Hematopoietic multipotent progenitor cell treated with erythropoietin and hydrocortisone succinate and interleukin-3 and kit ligand, for 4 days (in vitro differentiated cells): ENCODE data around the gene INPP5F.
"Not testable (repeated sequence)": the region's sequence is repeated elsewhere in the genome, so short reads cannot be mapped to it uniquely, and the experiment has no call there.

Experiments
- DNase-seq: peaks from one replicate; pipeline ENCODE4 v3.0.0-alpha.2; 2015

Gene INPP5F

GRCh38 chr10:119780879-119781480 is 55.1 kb downstream of the INPP5F start:
- no peak for DNase-seq

GRCh38 chr10:119781498-119781897 is 55.6 kb downstream of the INPP5F start:
- no peak for DNase-seq

- no peak for DNase-seq
Observed at GRCh38 chr10:119782981-119783664, 57.3 kb downstream of the INPP5F start.

GRCh38 chr10:119783665-119784027 is 57.8 kb downstream of the INPP5F start:
- DNase-seq, result no peak

- peak; percentile 83 for DNase-seq
Observed at GRCh38 chr10:119784340-119785067, 58.7 kb downstream of the INPP5F start.

- peak; percentile 96 for DNase-seq
Observed at GRCh38 chr10:119786117-119786769, 60.4 kb downstream of the INPP5F start.

GRCh38 chr10:119795101-119795500 is 69.3 kb downstream of the INPP5F start:
- DNase-seq, result not testable (repeated sequence)

- DNase-seq, result no peak
Observed at GRCh38 chr10:119796039-119796438, 70.2 kb downstream of the INPP5F start.

- DNase-seq, result peak; percentile 35
Observed at GRCh38 chr10:119801176-119801575, 75.3 kb downstream of the INPP5F start.

GRCh38 chr10:119801998-119802538 is 76.2 kb downstream of the INPP5F start:
- DNase-seq, result no peak

- DNase-seq, result no peak
Observed at GRCh38 chr10:119803264-119803663, 77.4 kb downstream of the INPP5F start.

- DNase-seq, result no peak
Observed at GRCh38 chr10:119805702-119806230, 79.9 kb downstream of the INPP5F start.

GRCh38 chr10:119806334-119807130 is 80.7 kb downstream of the INPP5F start:
- no peak for DNase-seq

GRCh38 chr10:119807960-119808697 is 82.3 kb downstream of the INPP5F start:
- peak; percentile 74 for DNase-seq

GRCh38 chr10:119811122-119811521 is 85.3 kb downstream of the INPP5F start:
- DNase-seq, result no peak

GRCh38 chr10:119812684-119813083 is 86.8 kb downstream of the INPP5F start:
- no peak for DNase-seq

- no peak for DNase-seq
Observed at GRCh38 chr10:119815671-119816070, 89.8 kb downstream of the INPP5F start.

GRCh38 chr10:119817991-119818888 is 92.4 kb downstream of the INPP5F start:
- peak; percentile 65 for DNase-seq

- peak; percentile 26 for DNase-seq
Observed at GRCh38 chr10:119818889-119819270, 93.0 kb downstream of the INPP5F start.

GRCh38 chr10:119821182-119821581 is 95.3 kb downstream of the INPP5F start:
- peak; percentile 62 for DNase-seq
